Measurements from ENCODE around the gene EIF2S1. TPM values are rescaled to one million over a fixed set of nuclear protein-coding genes. Genes with fewer than 3 reads are reported as not detected.
A peak's percentile ranks its signal among the peaks of the same experiment; 100 is the strongest.

Gene EIF2S1
- total and polyA plus RNA-seq, 2 of the 13 experiments (the other 11 are each of a cell fraction or from before 2014, with no cell fraction given), result 49.1 to 246 TPM

- no peak for TF ChIP-seq ATF7 (IDR thresholded peaks at IDR 0.05)
- no peak for TF ChIP-seq ATF7 (CRISPR knock-in tag; IDR thresholded peaks at IDR 0.05)
- no peak for TF ChIP-seq CERS6 (CRISPR knock-in tag; IDR thresholded peaks at IDR 0.05)
- TF ChIP-seq PITX1 (CRISPR knock-in tag; IDR thresholded peaks at IDR 0.05), result no peak
- no peak for TF ChIP-seq SKIL (CRISPR knock-in tag; IDR thresholded peaks at IDR 0.05; ENCODE audit: borderline replicate concordance)
- no peak for TF ChIP-seq ZNF263 (CRISPR knock-in tag; IDR thresholded peaks at IDR 0.05)
- TF ChIP-seq ZNF790 (CRISPR knock-in tag; IDR thresholded peaks at IDR 0.05; ENCODE audit: borderline replicate concordance), result no peak
- TF ChIP-seq ZNF136 (CRISPR knock-in tag; IDR thresholded peaks at IDR 0.05; ENCODE audit: low read depth), result no peak
- TF ChIP-seq SP1 (IDR thresholded peaks at IDR 0.05), result no peak
- TF ChIP-seq SP1 (CRISPR knock-in tag; IDR thresholded peaks at IDR 0.05), result no peak
- TF ChIP-seq HNF1B (CRISPR knock-in tag; IDR thresholded peaks at IDR 0.05), result peak; percentile 66; the same call in 1 of the 2 replicates
- TF ChIP-seq NFYB (CRISPR knock-in tag; IDR thresholded peaks at IDR 0.05), result no peak
- no peak for TF ChIP-seq TAF15 (IDR thresholded peaks at IDR 0.05; ENCODE audit: low read depth, low read length, poor library complexity, severe bottlenecking)
- no peak for TF ChIP-seq FOXA3 (CRISPR knock-in tag; IDR thresholded peaks at IDR 0.05)
- no peak for TF ChIP-seq TCF7L2 (IDR thresholded peaks at IDR 0.05; ENCODE audit: low read depth, low read length)
- TF ChIP-seq HCFC1 (IDR thresholded peaks at IDR 0.05; ENCODE audit: low read depth, low read length), result no peak
- no peak for TF ChIP-seq KAT8 (CRISPR knock-in tag; IDR thresholded peaks at IDR 0.05)
- no peak for TF ChIP-seq ZFAT (CRISPR knock-in tag; conservative IDR thresholded peaks at IDR 0.05)
- no peak for TF ChIP-seq REPIN1 (CRISPR knock-in tag; IDR thresholded peaks at IDR 0.05; ENCODE audit: borderline replicate concordance, low read depth)
- TF ChIP-seq RNF2 (conservative IDR thresholded peaks at IDR 0.05; ENCODE audit: low read depth), result no peak
- TF ChIP-seq ZNF788 (CRISPR knock-in tag; IDR thresholded peaks at IDR 0.05; ENCODE audit: borderline replicate concordance), result no peak
- no peak for TF ChIP-seq SOX6 (IDR thresholded peaks at IDR 0.05)
- no peak for TF ChIP-seq SOX6 (CRISPR knock-in tag; IDR thresholded peaks at IDR 0.05)
- TF ChIP-seq RBAK (CRISPR knock-in tag; IDR thresholded peaks at IDR 0.05), result no peak
- TF ChIP-seq FOXO4 (CRISPR knock-in tag; conservative IDR thresholded peaks at IDR 0.05), result no peak
- TF ChIP-seq ZNF484 (CRISPR knock-in tag; IDR thresholded peaks at IDR 0.05; ENCODE audit: borderline replicate concordance, low read depth), result no peak
- TF ChIP-seq MXD1 (CRISPR knock-in tag; IDR thresholded peaks at IDR 0.05), result no peak
Measured at GRCh38 chr14:67428501-67429031, 68.4 kb downstream of the EIF2S1 start (continued).
